Islet precursor cell (in vitro differentiated cells): ENCODE results near the gene CST1.
"Not testable (repeated sequence)": the region's sequence is repeated elsewhere in the genome, so short reads cannot be mapped to it uniquely, and the experiment has no call there.

Source experiments
- DNase-seq: peaks from one replicate; pipeline ENCODE4 v3.0.0-alpha.2; 2018

Gene CST1, protein sequence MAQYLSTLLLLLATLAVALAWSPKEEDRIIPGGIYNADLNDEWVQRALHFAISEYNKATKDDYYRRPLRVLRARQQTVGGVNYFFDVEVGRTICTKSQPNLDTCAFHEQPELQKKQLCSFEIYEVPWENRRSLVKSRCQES

GRCh38 chr20:23750786-23751185 is at the start of gene CST1:
CST1 (minus strand) TSS chr20:23750935; CDS start chr20:23750866, 69 bp downstream.
- not testable (repeated sequence) for DNase-seq

- DNase-seq: peak; percentile 64
Observed at GRCh38 chr20:23799216-23799847, 48.6 kb upstream of the CST1 start.

DNA sequence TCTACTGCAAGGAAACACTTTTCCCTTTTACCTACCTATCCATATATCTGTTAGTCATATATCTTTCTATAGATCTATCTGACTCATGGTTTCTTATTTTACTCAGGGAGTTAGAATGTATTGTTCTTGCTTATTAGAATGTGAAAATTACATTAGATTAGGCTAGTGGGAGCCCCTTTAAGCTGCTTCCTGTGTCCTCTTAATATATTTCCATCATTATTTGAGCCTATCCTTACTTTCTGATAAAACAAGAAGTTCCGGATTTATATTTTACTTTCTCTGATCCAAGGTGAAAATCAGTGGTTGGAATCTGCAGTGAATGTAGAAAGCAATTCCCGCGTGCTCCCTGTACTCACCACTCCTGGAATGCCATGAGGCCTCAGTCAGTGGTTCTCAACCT is 44.8 kb upstream of the CST1 start:
- DNase-seq: no peak

GRCh38 chr20:23794841-23795240 is 44.1 kb upstream of the CST1 start:
- no peak for DNase-seq

GRCh38 chr20:23794065-23794464 is 43.3 kb upstream of the CST1 start:
- DNase-seq: no peak

- DNase-seq: no peak
Observed at GRCh38 chr20:23783447-23783846, 32.7 kb upstream of the CST1 start.

- peak; percentile 69 for DNase-seq
Observed at GRCh38 chr20:23782366-23782983, 31.7 kb upstream of the CST1 start.

DNA sequence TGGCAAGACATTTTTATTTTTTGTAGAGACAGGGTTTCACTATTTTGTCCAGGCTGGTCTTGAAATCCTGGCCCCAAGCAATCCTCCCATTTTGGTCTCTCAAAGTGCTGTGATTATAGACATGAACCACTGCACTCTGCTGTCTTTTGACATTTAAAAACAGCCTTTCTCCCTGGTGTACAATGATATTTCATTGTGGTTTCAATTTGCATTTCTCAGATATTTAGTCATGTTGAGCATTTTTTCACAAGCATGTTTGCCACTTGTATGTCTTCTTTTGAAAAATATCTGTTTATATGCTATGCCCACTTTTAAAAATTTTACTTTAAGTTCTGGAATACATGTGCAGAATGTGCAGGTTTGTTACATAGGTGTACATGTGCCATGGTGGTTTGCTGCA is 27.9 kb upstream of the CST1 start:
- DNase-seq: not testable (repeated sequence)

DNA sequence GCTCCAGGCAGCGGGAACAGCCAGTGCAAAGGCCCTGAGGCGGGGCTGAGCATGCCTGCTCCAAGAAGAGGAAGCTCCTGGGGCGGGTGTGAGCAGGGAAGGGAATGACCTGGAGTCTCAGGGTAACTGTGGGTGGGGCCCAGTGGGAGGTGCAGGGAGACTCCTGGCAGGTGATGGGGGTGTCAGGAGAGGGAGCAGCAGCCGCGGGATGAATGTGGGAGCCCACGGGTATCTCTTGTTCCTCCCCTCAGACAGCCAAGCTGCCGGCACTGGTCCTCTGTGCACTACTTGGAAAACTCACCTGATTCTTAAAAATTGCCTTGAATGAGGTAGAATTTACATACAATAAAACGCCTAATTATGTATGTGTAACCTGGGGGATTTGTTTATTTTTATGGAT is 26.6 kb upstream of the CST1 start:
- not testable (repeated sequence) for DNase-seq

DNA sequence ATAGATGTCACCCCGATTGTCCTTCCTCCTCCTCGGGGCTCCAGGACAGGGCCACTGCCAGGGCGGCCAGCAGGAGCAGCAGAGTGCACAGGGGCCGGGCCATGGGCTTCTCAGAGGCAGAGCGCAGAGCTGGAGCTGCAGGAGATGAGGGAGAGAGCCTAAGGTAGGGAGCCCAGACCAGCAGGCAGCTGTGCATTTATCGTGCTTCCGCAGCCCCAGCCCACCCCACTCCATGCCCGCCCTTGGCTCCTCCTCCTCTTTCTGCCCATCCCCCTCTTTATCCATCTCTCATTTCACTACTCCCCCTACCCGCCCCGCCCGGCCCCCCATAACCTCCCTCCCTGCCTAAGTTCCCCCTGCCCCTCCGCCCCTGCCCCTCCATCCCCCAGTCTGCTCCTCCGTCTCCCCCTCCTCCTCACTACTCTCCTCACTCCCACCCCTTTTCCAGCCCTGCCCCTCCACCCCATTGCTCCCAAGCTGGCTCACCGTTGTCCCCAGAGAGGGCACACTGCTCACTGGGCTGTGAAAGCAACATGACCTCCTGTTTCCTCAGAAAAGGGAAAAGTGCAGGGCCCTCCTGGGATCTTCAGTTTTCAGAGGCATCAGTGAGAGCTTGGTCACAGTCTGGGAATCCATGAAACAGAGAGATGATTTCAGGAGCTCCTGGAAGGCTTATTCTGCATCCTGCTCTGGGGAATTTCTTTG is 25.5 kb upstream of the CST1 start:
- DNase-seq: peak; percentile 50

DNA sequence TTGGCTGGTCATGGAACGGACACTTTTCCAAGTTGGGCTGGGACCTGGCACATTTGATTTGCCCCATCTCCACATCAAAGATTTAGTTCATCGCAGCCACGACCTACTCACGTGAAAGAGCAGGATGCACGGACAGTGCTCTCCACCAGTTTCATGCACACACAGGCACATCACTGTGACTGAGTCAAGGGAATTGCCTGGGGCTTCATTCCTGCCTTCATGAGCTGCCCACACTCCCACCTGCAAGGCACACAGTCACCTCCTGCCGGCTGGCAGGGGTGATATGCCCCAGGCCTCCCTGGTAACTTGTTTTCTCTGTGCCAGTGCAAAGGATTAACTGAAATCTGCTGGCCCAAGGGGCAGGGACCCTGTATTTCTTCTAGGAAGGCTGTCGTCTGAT is 23.3 kb upstream of the CST1 start:
- DNase-seq: peak; percentile 54

GRCh38 chr20:23773579-23773978 is 22.8 kb upstream of the CST1 start:
- DNase-seq: peak; percentile 23

DNA sequence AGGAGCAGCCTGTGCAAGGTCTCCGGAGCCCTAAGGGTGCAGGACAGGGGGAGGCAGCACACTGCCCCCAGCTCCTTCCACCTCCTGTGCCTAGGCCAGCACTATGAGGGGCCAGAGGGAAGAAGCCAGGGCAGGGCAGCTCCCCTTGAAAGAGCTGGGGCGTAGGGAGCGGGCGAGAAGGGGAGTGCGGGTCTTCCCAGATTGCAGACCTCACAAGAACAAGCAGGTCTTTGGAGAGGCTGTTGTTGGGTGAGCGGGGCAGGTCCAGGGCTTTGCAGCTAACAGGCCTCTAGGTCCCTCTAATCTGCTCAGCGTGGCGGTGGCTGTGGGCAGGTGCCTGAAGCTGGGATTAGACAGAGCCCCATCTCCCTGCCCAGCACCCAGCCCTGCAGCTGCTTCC is 22.4 kb upstream of the CST1 start:
- DNase-seq: peak; percentile 37

GRCh38 chr20:23772074-23772473 is 21.3 kb upstream of the CST1 start:
- DNase-seq: peak; percentile 32

DNA sequence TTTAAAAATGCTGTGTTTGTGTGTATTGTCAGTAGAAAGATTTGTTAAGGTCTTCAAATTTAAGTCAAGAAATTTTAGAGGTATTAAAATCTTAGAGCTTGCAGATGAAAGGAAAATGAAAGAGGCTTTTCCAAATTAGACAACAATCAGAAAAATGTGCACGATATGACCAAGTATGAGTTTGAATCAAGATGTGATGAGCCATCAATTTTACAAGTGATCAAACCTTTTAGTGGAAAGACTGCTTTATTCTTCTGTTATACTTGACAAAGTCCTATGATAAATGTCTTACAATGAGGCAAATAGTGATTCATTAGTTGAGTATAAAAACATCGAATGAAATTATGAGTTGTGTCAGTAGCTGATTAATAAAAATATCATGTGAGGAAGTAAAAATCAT is 19.6 kb upstream of the CST1 start:
- no peak for DNase-seq

DNA sequence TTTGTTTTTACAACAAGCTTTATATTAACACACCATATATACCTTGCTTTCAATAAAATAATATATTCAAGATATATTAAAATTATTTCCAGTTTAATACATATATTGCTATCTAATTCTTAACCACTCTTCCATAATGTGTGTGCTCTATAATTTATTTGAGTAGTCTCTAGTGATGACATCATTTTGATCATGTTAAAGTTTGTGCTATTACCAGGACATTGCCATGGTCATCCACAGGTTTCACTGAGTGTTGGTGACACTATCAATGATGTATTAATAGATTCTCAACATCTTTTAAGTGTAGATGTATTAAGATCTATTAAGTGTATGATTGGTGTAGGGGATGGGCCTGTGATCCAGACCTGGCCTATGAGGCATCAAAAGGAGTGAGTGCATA is 17.8 kb upstream of the CST1 start:
- DNase-seq: not testable (repeated sequence)

DNA sequence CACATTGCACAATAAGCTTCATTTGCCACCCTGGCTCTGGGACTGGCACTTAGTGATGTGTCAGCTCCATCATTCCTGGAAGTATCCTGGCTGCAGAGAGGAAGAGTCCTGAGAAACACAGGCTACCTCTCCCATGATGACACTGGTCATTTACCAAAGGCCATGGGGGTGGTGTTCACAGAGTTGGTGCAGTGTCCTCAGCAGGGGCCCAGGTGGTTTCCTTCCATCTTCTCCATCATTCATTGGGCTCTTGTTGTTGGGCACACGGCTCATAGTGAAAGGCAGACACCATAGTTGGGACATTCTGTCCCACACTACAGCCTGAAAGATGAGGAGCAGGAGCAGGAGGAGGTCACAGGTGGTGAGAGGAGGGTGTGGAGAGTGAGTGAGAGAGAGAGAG is 15.8 kb upstream of the CST1 start:
- peak; percentile 23 for DNase-seq

DNA sequence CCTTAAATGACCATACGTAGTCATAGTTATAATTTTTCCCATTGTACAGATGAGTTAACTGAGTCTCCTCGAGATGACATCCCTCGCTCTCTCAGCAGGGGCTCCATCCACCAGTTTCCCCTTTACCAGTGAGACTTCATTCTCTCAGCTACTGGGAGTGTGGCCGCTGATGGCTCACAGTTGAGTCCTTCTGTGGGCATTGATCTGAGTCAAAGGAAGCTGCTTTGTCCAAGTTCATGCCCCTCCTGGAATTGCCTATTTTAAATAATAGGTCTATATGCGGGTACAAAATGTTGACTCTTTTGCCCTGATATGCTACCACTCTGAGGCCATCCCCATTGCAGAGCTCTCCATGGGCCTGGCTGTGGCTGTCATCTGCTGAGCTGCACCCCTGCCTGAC is 14.8 kb upstream of the CST1 start:
- peak; percentile 26 for DNase-seq

DNA sequence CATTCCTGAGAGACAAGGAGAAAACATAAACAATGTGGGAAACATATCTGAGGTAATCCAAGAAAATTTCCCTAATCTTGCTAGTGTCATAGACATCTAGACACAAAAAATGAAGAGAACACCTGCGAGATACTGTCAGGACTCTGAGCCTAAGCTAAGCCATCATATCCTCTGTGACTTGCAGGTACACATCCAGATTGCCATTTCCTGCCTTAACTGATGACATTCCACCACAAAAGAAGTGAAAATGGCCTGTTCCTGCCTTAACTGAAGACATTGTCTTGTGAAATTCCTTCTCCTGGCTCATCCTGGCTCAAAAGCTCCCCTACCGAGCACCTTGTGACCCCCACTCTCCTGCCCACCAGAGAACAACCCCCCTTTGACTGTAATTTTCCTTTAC is 13.9 kb upstream of the CST1 start:
- not testable (repeated sequence) for DNase-seq

- DNase-seq: no peak
Observed at GRCh38 chr20:23763345-23763744, 12.6 kb upstream of the CST1 start.

GRCh38 chr20:23759306-23759940 is 8.7 kb upstream of the CST1 start:
- no peak for DNase-seq

DNA sequence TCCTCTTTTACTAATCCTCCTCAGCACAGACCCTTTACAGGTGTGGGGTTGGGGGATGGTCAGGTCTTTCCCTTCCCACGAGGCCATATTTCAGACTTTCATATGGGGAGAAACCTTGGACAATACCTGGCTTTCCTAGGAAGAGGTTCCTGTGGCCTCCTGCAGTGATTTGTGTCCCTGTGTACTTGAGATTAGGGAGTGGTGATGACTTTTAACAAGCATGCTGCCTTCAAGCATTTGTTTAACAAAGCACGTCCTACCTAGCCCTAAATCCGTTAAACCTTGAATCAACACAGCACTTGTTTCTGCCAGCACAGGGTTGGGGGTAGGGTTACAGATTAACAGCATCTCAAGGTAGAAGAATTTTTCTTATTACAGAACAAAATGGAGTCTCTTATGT is 6.1 kb upstream of the CST1 start:
- not testable (repeated sequence) for DNase-seq

DNA sequence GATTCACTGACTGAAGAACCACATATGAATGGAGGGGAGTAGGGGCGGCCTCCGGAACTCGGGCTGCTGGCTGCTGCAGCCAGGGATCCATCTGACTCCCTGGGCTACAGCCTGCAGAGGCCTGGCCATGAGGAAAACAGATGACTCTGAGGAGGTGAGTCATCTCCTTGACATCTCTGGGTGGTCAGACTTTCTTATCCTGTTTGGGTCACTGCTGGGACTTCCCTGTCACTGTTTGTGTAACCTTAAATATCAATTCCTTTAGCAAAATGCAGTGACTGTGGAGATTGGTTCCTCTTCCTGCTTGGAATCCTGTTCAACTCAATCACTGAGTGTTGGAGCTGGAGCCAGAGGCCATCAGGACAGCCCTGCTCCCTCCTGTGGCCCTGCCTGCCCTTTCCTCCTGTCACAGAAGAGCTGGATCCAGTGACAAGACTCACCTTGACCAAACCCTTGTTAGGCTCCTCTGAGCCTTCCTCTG is 4.4 kb upstream of the CST1 start:
- DNase-seq: peak; percentile 83
